SK-N-SH treated with all-trans-retinoic acid at 6 μM for 48 hours (cell line): Measurements from ENCODE around the gene ADAM33.

Source experiments
- RARB ChIP-seq: fragments of 250-450 bp; sonication (Bioruptor Pico); IDR thresholded peaks from 2 replicates; pipeline ENCODE4 v1.8.0; 2021; ENCODE audit warnings: mild to moderate bottlenecking, moderate library complexity
- TF ChIP-seq, protein P1 (sequence below): fragments of 250-450 bp; sonication (Bioruptor Pico); IDR thresholded peaks from 2 replicates; pipeline ENCODE4 v1.8.0; 2020; ENCODE audit warnings: mild to moderate bottlenecking, moderate library complexity, borderline replicate concordance

DNA sequence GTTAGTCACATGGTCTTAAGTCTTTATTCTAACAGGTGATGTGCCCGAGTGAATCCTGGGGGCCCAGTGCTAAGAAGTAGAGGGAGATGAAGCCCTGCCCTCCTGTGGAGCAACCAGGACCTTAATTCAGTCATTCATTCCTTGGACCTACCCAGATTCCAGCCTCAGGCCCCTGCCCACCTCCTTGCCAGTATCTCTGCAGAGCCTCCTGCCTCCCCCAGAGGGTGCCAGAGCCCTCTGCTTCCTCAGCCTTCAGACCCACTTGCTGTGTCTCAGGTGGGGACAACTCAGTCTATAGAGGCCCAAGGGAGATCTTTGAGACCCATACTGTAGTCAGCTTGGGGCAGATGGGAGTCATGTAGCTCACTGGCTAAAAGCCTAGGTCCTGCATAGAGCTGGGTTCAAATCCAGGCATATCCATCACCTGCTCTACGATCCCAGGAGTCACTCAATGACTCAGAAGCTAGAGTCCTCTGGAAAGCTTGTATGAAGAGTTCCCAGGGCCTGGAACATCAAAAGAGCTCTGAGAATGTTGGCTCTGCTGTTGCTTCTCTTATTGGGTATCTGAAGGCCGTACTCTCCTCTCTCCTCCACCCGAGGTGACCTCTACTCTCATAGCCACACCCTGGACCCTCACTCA lies 34.5 kb upstream of the ADAM33 start:
- TF ChIP-seq, protein P1, sequence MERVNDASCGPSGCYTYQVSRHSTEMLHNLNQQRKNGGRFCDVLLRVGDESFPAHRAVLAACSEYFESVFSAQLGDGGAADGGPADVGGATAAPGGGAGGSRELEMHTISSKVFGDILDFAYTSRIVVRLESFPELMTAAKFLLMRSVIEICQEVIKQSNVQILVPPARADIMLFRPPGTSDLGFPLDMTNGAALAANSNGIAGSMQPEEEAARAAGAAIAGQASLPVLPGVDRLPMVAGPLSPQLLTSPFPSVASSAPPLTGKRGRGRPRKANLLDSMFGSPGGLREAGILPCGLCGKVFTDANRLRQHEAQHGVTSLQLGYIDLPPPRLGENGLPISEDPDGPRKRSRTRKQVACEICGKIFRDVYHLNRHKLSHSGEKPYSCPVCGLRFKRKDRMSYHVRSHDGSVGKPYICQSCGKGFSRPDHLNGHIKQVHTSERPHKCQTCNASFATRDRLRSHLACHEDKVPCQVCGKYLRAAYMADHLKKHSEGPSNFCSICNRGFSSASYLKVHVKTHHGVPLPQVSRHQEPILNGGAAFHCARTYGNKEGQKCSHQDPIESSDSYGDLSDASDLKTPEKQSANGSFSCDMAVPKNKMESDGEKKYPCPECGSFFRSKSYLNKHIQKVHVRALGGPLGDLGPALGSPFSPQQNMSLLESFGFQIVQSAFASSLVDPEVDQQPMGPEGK (CRISPR knock-in tag): no peak
- no peak for TF ChIP-seq RARB (CRISPR knock-in tag)
